Fibroblast of pulmonary artery (primary cell): ENCODE measurements around the gene KCNMA1.

Experiments
- DNase-seq: peaks from one replicate; pipeline ENCODE4 v3.0.0-alpha.2; 2010; ENCODE audit warnings: low read depth
- H3K4me3 ChIP-seq: replicated peaks from 2 replicates; pipeline ENCODE4 v1.5.1; 2011; ENCODE audit warnings: low read depth, mild to moderate bottlenecking, control low read depth, low read length, moderate library complexity
- TF ChIP-seq, protein P1 (sequence below): IDR thresholded peaks from 2 replicates; pipeline ENCODE4 v1.5.1; 2011; ENCODE audit warnings: mild to moderate bottlenecking, control low read depth, low read length, inconsistent platforms; ENCODE audit errors: missing control alignments

Gene KCNMA1

DNA sequence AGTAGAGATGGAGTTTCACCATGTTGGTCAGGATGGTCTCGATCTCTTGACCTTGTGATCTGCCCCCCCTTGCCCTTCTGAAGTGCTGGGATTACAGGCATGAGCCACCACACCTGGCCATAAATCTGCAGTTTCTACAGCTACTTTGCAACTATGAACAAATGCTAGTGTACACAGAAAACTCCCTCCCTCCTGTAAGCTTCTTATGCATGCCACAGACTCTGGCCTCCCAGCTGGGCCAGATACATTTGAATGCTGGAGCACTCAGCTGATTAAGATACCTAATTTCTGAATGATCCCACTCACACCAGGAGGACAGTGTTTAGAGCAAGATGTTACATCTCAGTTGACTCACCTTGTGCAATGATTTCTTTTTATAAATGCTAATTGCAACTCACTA lies 486.2 kb downstream of the KCNMA1 start:
- DNase-seq: no peak

DNA sequence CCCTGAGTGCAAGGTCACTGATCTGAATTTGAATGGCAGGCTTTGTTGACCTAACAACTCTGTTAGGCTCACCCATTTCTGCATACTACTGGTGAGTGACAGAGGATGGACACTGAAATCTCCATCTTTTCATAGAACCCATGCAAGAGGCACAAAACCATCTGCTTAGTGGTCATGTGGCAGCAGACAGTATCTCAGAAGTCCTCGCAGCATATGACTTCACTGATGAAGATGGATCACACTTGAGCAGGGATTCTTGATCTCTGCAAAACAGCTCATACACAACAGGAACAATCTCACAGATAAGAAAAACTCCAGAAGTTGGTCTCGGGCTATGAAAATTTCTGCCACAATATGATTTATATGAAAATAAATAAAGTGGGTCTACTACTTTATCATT lies 487.9 kb downstream of the KCNMA1 start:
- TF ChIP-seq, protein P1, sequence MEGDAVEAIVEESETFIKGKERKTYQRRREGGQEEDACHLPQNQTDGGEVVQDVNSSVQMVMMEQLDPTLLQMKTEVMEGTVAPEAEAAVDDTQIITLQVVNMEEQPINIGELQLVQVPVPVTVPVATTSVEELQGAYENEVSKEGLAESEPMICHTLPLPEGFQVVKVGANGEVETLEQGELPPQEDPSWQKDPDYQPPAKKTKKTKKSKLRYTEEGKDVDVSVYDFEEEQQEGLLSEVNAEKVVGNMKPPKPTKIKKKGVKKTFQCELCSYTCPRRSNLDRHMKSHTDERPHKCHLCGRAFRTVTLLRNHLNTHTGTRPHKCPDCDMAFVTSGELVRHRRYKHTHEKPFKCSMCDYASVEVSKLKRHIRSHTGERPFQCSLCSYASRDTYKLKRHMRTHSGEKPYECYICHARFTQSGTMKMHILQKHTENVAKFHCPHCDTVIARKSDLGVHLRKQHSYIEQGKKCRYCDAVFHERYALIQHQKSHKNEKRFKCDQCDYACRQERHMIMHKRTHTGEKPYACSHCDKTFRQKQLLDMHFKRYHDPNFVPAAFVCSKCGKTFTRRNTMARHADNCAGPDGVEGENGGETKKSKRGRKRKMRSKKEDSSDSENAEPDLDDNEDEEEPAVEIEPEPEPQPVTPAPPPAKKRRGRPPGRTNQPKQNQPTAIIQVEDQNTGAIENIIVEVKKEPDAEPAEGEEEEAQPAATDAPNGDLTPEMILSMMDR: no peak
- no peak for DNase-seq
- no peak overlapping the region for H3K4me3 ChIP-seq

More for the DNA sequence above, 486.2 kb downstream of the KCNMA1 start:
- H3K4me3 ChIP-seq: no peak overlapping the region
- TF ChIP-seq, protein P1: no peak

DNA sequence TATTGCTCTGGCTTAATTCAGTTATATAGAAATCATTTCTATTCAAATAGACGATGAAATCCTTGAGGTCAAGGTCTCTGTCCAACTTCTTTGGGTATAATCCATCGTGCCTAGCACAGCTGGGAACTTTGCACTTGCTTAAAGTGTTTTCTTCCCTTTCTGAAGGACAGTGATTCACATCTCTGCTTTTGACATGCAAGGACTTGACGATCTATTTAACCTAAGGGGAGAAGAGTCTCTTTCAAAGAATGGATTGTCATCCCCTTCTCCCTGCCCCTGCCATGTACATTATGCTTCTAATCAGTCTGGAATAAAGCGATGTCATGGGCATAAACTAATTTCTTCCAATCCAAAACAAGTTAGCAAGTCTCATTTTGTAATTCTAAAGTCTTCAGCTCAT lies 488.6 kb downstream of the KCNMA1 start:
- TF ChIP-seq, protein P1: no peak
- no peak for DNase-seq

GRCh38 chr10:77147871-77148270 lies 489.7 kb downstream of the KCNMA1 start:
- TF ChIP-seq, protein P1: no peak
- no peak for DNase-seq
- no peak overlapping the region for H3K4me3 ChIP-seq

More for the DNA sequence above, 488.6 kb downstream of the KCNMA1 start:
- no peak overlapping the region for H3K4me3 ChIP-seq

DNA sequence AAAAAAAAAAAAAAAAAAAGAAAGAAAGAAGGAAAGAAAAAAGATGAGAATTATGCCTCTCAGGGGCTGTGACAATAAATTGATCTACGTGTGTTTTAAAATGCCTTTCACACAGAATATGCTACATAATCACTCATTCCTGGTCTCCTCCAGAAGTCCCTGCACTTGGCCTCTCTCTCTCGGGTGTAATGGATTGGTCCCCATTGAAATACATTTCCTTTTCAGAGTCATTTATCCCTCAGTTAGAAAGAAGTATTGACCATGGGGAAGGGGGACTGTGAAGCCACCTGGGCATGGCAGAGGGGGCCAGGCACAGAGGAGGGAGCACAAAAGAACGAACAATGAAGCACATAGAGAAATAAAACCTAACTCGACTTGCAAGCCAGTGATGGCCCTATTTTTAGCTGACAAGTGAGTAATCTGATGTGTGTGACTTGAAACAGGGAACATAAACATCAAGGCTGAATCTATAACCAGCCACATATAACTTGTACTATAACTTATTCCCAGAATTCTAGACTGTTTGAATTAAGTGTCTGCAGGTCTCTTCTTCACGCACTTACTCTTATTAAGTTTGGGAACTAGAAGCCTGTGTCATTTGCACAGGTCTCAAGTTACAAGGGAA lies 490.8 kb downstream of the KCNMA1 start:
- DNase-seq: no peak
- no peak overlapping the region for H3K4me3 ChIP-seq
- TF ChIP-seq, protein P1: no peak

- TF ChIP-seq, protein P1: no peak
- DNase-seq: no peak
- H3K4me3 ChIP-seq: no peak overlapping the region
Measured at GRCh38 chr10:77144656-77145055, 493.0 kb downstream of the KCNMA1 start.
